CD4-positive, alpha-beta memory T cell (primary cell): ENCODE results near the gene NUDT8. TPM values are rescaled to one million over a fixed set of nuclear protein-coding genes. Genes with fewer than 3 reads are reported as not detected.

ENCODE experiments used
- CTCF ChIA-PET: fragments of 350-600 bp; sonication (Branson Sonifier 250); formaldehyde crosslinking; loops from one replicate; lab custom pipeline; 2021; ENCODE audit warnings: inconsistent platforms; ENCODE audit not compliant: partially characterized antibody; lab: Charles Lee
- POLR2A ChIA-PET: fragments of 350-600 bp; sonication (Branson Sonifier 250); formaldehyde crosslinking; loops from one replicate; lab custom pipeline; 2021; ENCODE audit not compliant: partially characterized antibody; lab: Charles Lee
- DNase-seq, 5 donors: peaks; one replicate each; pipeline versions ENCODE4 v3.0.0 to v3.0.0-alpha.2; 2020 to 2022; ENCODE audit warnings: mixed read lengths in 1 of 5
- H3K27ac ChIP-seq: one replicate; pipeline ENCODE4 v1.7.0; 2013; ENCODE audit warnings: low read depth, low read length
- H3K27me3 ChIP-seq: 2 replicates; pipeline ENCODE4 v1.7.0; 2013; ENCODE audit warnings: mild to moderate bottlenecking, low read length, moderate library complexity; ENCODE audit not compliant: insufficient read depth
- H3K36me3 ChIP-seq: 2 replicates; pipeline ENCODE4 v1.7.0; 2013; ENCODE audit warnings: mild to moderate bottlenecking, low read length, moderate library complexity; ENCODE audit not compliant: insufficient read depth
- H3K4me1 ChIP-seq: 2 replicates; pipeline ENCODE4 v1.7.0; 2013; ENCODE audit warnings: mild to moderate bottlenecking, low read length, moderate library complexity; ENCODE audit not compliant: insufficient read depth
- H3K4me3 ChIP-seq, 2 donors: one replicate each; pipeline ENCODE4 v1.7.0; 2013; ENCODE audit warnings: low read length in 2 of 2, mild to moderate bottlenecking in 1 of 2
- H3K9me3 ChIP-seq, 2 donors: one replicate each; pipeline ENCODE4 v1.7.0; 2013; ENCODE audit warnings: low read length in 2 of 2, control low read depth in 1 of 2; ENCODE audit not compliant: control insufficient read depth in 1 of 2
- H3K27ac Mint-ChIP-seq, 7 donors: one replicate each; pipeline ENCODE4 v1.8.0; 2020 to 2021; ENCODE audit warnings: mixed read lengths in 7 of 7, mild to moderate bottlenecking in 6 of 7, inconsistent platforms in 3 of 7, moderate library complexity in 3 of 7
- H3K27me3 Mint-ChIP-seq, 2 donors: one replicate each; pipeline ENCODE4 v1.8.0; 2020 to 2021; ENCODE audit warnings: mixed read lengths in 2 of 2
- H3K36me3 Mint-ChIP-seq, 2 donors: one replicate each; pipeline ENCODE4 v1.8.0; 2020 to 2021; ENCODE audit warnings: mixed read lengths in 2 of 2, inconsistent platforms in 1 of 2, mild to moderate bottlenecking in 1 of 2
- H3K4me1 Mint-ChIP-seq, 4 donors: one replicate each; pipeline ENCODE4 v1.8.0; 2020 to 2021; ENCODE audit warnings: mixed read lengths in 4 of 4, mild to moderate bottlenecking in 1 of 4
- H3K4me3 Mint-ChIP-seq, 8 donors: one replicate each; pipeline ENCODE4 v1.8.0; 2020 to 2021; ENCODE audit warnings: mixed read lengths in 8 of 8, mild to moderate bottlenecking in 7 of 8, moderate library complexity in 6 of 8, inconsistent platforms in 3 of 8
- H3K9me3 Mint-ChIP-seq, 8 donors: one replicate each; pipeline ENCODE4 v1.8.0; 2020 to 2021; ENCODE audit warnings: mixed read lengths in 8 of 8, mild to moderate bottlenecking in 5 of 8, inconsistent platforms in 3 of 8, moderate library complexity in 1 of 8
- intact Hi-C: fragments of 100-400 bp; cut with micrococcal nuclease; formaldehyde crosslinking; loops from one replicate; pipeline ENCODE4 v1.15.1; 2023
- polyA plus RNA-seq, 2 donors: library from polyadenylated mRNA; unstranded; fragments of 300-500 nt; fragmentation: Illumina TruSeq; gene quantifications; one replicate each; pipeline ENCODE4 v1.2.3, GENCODE V29; 2021
- total RNA-seq, 2 experiments: library from RNA; stranded (reverse); gene quantifications; one replicate each; pipeline ENCODE4 v1.2.3, GENCODE V29; 2021

Gene NUDT8
- total and polyA plus RNA-seq, 4 experiments from 2014 or later = 2.0 to 4.5 (median 3.7) TPM

GRCh38 chr11:67609316-67609715, 20.4 kb downstream of the NUDT8 start:
- no peaks in the 10 kb centered on the region for H3K9me3 ChIP-seq
- ChIA-PET CTCF (interaction anchor here (1.2 kb wide), 1 partner anchor 21 kb away, joined by 4 read pairs; the partner anchor contains the start of gene NUDT8), POLR2A (interaction anchor here (0.8 kb wide), 1 partner anchor 27 kb away, joined by 3 read pairs; no protein-coding TSS in a partner anchor)
- no peak overlapping the region for H3K4me3 ChIP-seq
- Mint-ChIP-seq H3K27me3 (no peaks in the 10 kb centered on the region), H3K9me3 (peaks cover 0 to 1% (median 0%) of the 10 kb centered on the region in 8 donors), H3K4me1 (peaks cover 11 to 43% (median 20%) of the 10 kb centered on the region in 4 donors), H3K4me3 (peak overlapping the region in 1 of 8 donors; percentile 9), H3K36me3 (peaks cover 15 to 36% of the 10 kb centered on the region in 2 donors), H3K27ac (peak overlapping the region in 2 of 7 donors; percentile 32 to 59)
- H3K4me1 ChIP-seq = peaks cover 26% of the 10 kb centered on the region
- DNase-seq = no peak
- H3K27me3 ChIP-seq = no peaks in the 10 kb centered on the region
- peaks cover 37% of the 10 kb centered on the region for H3K36me3 ChIP-seq
- no peak overlapping the region for H3K27ac ChIP-seq
- intact Hi-C loops = no loop called here

- ChIA-PET CTCF (interaction anchor here (0.6 to 1.7 kb wide), 3 partner anchors 21 to 239 kb away, joined by 3 to 4 read pairs (median 4); partner anchors contain the start of gene NUDT8), POLR2A (interaction anchor here (1.6 kb wide), 1 partner anchor 25 kb away, joined by 8 read pairs; the partner anchor contains the start of gene GSTP1)
- intact Hi-C loops = no loop called here
- H3K9me3 Mint-ChIP-seq = peaks cover 0 to 1% (median 0%) of the 10 kb centered on the region in 8 donors
- Histone ChIP-seq H3K27me3 (no peaks in the 10 kb centered on the region), H3K27ac (no peak overlapping the region), H3K4me1 (peaks cover 19% of the 10 kb centered on the region), H3K4me3 (no peak overlapping the region), H3K36me3 (peaks cover 37% of the 10 kb centered on the region), H3K9me3 (no peaks in the 10 kb centered on the region)
- H3K27ac Mint-ChIP-seq = peak overlapping the region in 6 of 7 donors; percentile 19 to 97 (median 64)
- H3K36me3 Mint-ChIP-seq = peaks cover 15 to 29% of the 10 kb centered on the region in 2 donors
- no peaks in the 10 kb centered on the region for H3K27me3 Mint-ChIP-seq
- peaks cover 6 to 36% (median 14%) of the 10 kb centered on the region in 4 donors for H3K4me1 Mint-ChIP-seq
- no peak for DNase-seq
- H3K4me3 Mint-ChIP-seq = peak overlapping the region; percentile 49 to 97 (median 76)
Measured at GRCh38 chr11:67608486-67608885, 21.3 kb downstream of the NUDT8 start.

GRCh38 chr11:67607507-67607906, 22.2 kb downstream of the NUDT8 start:
- Mint-ChIP-seq H3K27me3 (peaks cover 2 to 6% of the 10 kb centered on the region in 2 donors), H3K36me3 (peaks cover 15 to 29% of the 10 kb centered on the region in 2 donors), H3K4me1 (peaks cover 4 to 33% (median 9%) of the 10 kb centered on the region in 4 donors), H3K27ac (peak overlapping the region; percentile 76 to 97 (median 88)), H3K4me3 (peak overlapping the region; percentile 86 to 97 (median 92)), H3K9me3 (peaks cover 0 to 1% (median 0%) of the 10 kb centered on the region in 8 donors)
- intact Hi-C loops = loop anchor here (2.0 kb wide), 1 partner anchor 255 kb away; the partner anchor contains the start of gene POLD4
- POLR2A ChIA-PET = interaction anchor here (0.7 to 1.6 kb wide), 2 partner anchors 24 to 36 kb away, joined by 3 to 8 read pairs; partner anchors contain the start of gene GSTP1
- Histone ChIP-seq H3K36me3 (peaks cover 37% of the 10 kb centered on the region), H3K4me3 (peak overlapping the region; percentile 38 to 86), H3K9me3 (no peaks in the 10 kb centered on the region), H3K27me3 (no peaks in the 10 kb centered on the region), H3K27ac (peak overlapping the region; percentile 83), H3K4me1 (peaks cover 13% of the 10 kb centered on the region)
- no peak for DNase-seq
- CTCF ChIA-PET = interaction anchor here (0.7 to 1.7 kb wide), 3 partner anchors 9 to 51 kb away, joined by 4 read pairs; no protein-coding TSS in a partner anchor

- peak within 1 kb of the TSS; percentile 76 to 97 (median 93) for H3K27ac Mint-ChIP-seq
- H3K9me3 Mint-ChIP-seq = peaks cover 0 to 1% (median 0%) of the 10 kb centered on the region in 8 donors
- ChIA-PET CTCF (interaction anchor here (0.7 to 1.4 kb wide), 2 partner anchors 9 to 20 kb away, joined by 4 read pairs; no protein-coding TSS in a partner anchor), POLR2A (interaction anchor here (1.6 kb wide), 1 partner anchor 23 kb away, joined by 8 read pairs; the partner anchor contains the start of gene GSTP1)
- Histone ChIP-seq H3K27ac (peak within 1 kb of the TSS; percentile 83), H3K4me3 (peak within 1 kb of the TSS; percentile 38 to 86), H3K36me3 (peaks cover 33% of the 10 kb centered on the region), H3K9me3 (no peaks in the 10 kb centered on the region), H3K27me3 (no peaks in the 10 kb centered on the region), H3K4me1 (peaks cover 13% of the 10 kb centered on the region)
- intact Hi-C loops = loop anchor here (1.0 to 2.0 kb wide), 5 partner anchors 8 to 254 kb away; partner anchors contain the start of genes CDK2AP2, GSTP1, NUDT8 and POLD4
- H3K27me3 Mint-ChIP-seq = peaks cover 2 to 6% of the 10 kb centered on the region in 2 donors
- H3K4me3 Mint-ChIP-seq = peak within 1 kb of the TSS; percentile 86 to 97 (median 92)
- DNase-seq = peak; percentile 94 to 96 (median 94)
- peaks cover 11 to 26% of the 10 kb centered on the region in 2 donors for H3K36me3 Mint-ChIP-seq
- peaks cover 4 to 27% (median 9%) of the 10 kb centered on the region in 4 donors for H3K4me1 Mint-ChIP-seq
Measured at GRCh38 chr11:67606492-67607295, 23.0 kb downstream of the NUDT8 start, which contains the start of gene NDUFV1. Gene NDUFV1 (plus strand): TSS chr11:67606936. CDS start chr11:67607005, 69 bp downstream.

GRCh38 chr11:67606093-67606491, 23.6 kb downstream of the NUDT8 start:
- Histone ChIP-seq H3K9me3 (no peaks in the 10 kb centered on the region), H3K36me3 (peaks cover 27% of the 10 kb centered on the region), H3K27me3 (no peaks in the 10 kb centered on the region), H3K4me3 (peak overlapping the region; percentile 38 to 86), H3K4me1 (peaks cover 13% of the 10 kb centered on the region), H3K27ac (peak overlapping the region; percentile 83)
- no peak for DNase-seq
- H3K36me3 Mint-ChIP-seq = peaks cover 11 to 23% of the 10 kb centered on the region in 2 donors
- peaks cover 2 to 8% of the 10 kb centered on the region in 2 donors for H3K27me3 Mint-ChIP-seq
- H3K4me3 Mint-ChIP-seq = peak overlapping the region; percentile 86 to 97 (median 92)
- H3K27ac Mint-ChIP-seq = peak overlapping the region in 6 of 7 donors; percentile 76 to 97 (median 93)
- ChIA-PET POLR2A (no interaction called here), CTCF (interaction anchor here (0.7 to 1.4 kb wide), 2 partner anchors 9 to 23 kb away, joined by 3 to 5 read pairs; no protein-coding TSS in a partner anchor)
- intact Hi-C loops = loop anchor here (1.0 to 2.0 kb wide), 5 partner anchors 8 to 253 kb away; partner anchors contain the start of genes CDK2AP2, GSTP1, NUDT8 and POLD4
- H3K9me3 Mint-ChIP-seq = peaks cover 0 to 1% (median 0%) of the 10 kb centered on the region in 8 donors
- peaks cover 4 to 27% (median 9%) of the 10 kb centered on the region in 4 donors for H3K4me1 Mint-ChIP-seq

- ChIA-PET POLR2A (no interaction called here), CTCF (interaction anchor here (0.7 to 1.4 kb wide), 2 partner anchors 9 to 24 kb away, joined by 3 to 5 read pairs; no protein-coding TSS in a partner anchor)
- Histone ChIP-seq H3K4me1 (peaks cover 13% of the 10 kb centered on the region), H3K27ac (no peak overlapping the region), H3K27me3 (no peaks in the 10 kb centered on the region), H3K36me3 (peaks cover 20% of the 10 kb centered on the region), H3K9me3 (no peaks in the 10 kb centered on the region), H3K4me3 (no peak overlapping the region)
- DNase-seq = no peak
- peak overlapping the region; percentile 33 to 83 (median 72) for H3K4me3 Mint-ChIP-seq
- peaks cover 11 to 17% of the 10 kb centered on the region in 2 donors for H3K36me3 Mint-ChIP-seq
- peaks cover 6 to 27% (median 9%) of the 10 kb centered on the region in 4 donors for H3K4me1 Mint-ChIP-seq
- intact Hi-C loops = loop anchor here (1.0 to 2.0 kb wide), 5 partner anchors 9 to 253 kb away; partner anchors contain the start of genes CDK2AP2, GSTP1, NUDT8 and POLD4
- H3K27ac Mint-ChIP-seq = peak overlapping the region in 5 of 7 donors; percentile 1 to 97 (median 60)
- peaks cover 9 to 11% of the 10 kb centered on the region in 2 donors for H3K27me3 Mint-ChIP-seq
- H3K9me3 Mint-ChIP-seq = peaks cover 0 to 3% (median 0%) of the 10 kb centered on the region in 8 donors
Measured at GRCh38 chr11:67605231-67606011, 24.3 kb downstream of the NUDT8 start.
